Measurements from ENCODE around the gene IPMK. TPM values are rescaled to one million over a fixed set of nuclear protein-coding genes. Genes with fewer than 3 reads are reported as not detected.

IPMK gene
- total and polyA plus RNA-seq, 2 of the 8 experiments (the other 6 are each of a cell fraction or from before 2014, with no cell fraction given) = 1.3 to 7.8 TPM

GRCh38 chr10:58304099-58304633 is 36.5 kb upstream of the IPMK start:
- Histone ChIP-seq H3K56ac (replicated peaks; ENCODE audit: insufficient read length, low read depth, low read length) (no peak overlapping the region), H2BK120ac (replicated peaks; ENCODE audit: low read depth, low read length) (no peak overlapping the region), H3K9ac (replicated peaks in 1 of 4; ENCODE audit: extremely low read depth in 1 of 4, low read depth in 3 of 4, low read length in 3 of 4) (no peak overlapping the region), H2BK12ac (ENCODE audit: low read depth, low read length) (no peak overlapping the region), H3K36me3 (ENCODE audit: control insufficient read depth in 2 of 4, insufficient read depth in 4 of 4, low read length in 3 of 4) (no peaks in the 10 kb centered on the region), H2BK5ac (ENCODE audit: low read depth, low read length) (no peak overlapping the region), H3K18ac (ENCODE audit: extremely low read depth, low read length) (no peak overlapping the region), H3K4me3 (ENCODE audit: extremely low read depth in 1 of 4, insufficient read depth in 2 of 4, low read depth in 3 of 4, low read length in 4 of 4) (no peak overlapping the region), H4K91ac (replicated peaks; ENCODE audit: insufficient read length, low read length) (no peak overlapping the region), H3K27ac (ENCODE audit: low read depth, low read length) (no peak overlapping the region), H2BK20ac (ENCODE audit: low read length) (no peak overlapping the region), H4K20me1 (replicated peaks in 1 of 2; ENCODE audit: control insufficient read depth in 1 of 2, insufficient read depth in 2 of 2, low read length in 2 of 2) (no peaks in the 10 kb centered on the region), H3K79me1 (ENCODE audit: low read depth, low read length) (no peaks in the 10 kb centered on the region), H3K23me2 (ENCODE audit: low read depth, low read length) (no peaks in the 10 kb centered on the region), H3K4me2 (ENCODE audit: insufficient read depth in 1 of 2, low read depth in 2 of 2, low read length in 2 of 2) (no peak overlapping the region), H3K27me3 (replicated peaks in 1 of 4; ENCODE audit: control insufficient read depth in 3 of 4, extremely low read depth in 1 of 4, insufficient read depth in 3 of 4, low read length in 3 of 4) (no peaks in the 10 kb centered on the region), H2AK5ac (ENCODE audit: low read depth, low read length) (no peak overlapping the region), H2AFZ (ENCODE audit: low read length) (no peak overlapping the region; the same call in 1 of the 2 replicates), H3K79me2 (ENCODE audit: control insufficient read depth in 1 of 2, insufficient read depth in 2 of 2, low read length in 2 of 2) (no peaks in the 10 kb centered on the region), H3K9me3 (ENCODE audit: insufficient read depth in 2 of 2, low read depth in 1 of 2, low read length in 1 of 2) (no peaks in the 10 kb centered on the region), H2BK15ac (ENCODE audit: low read length) (no peak overlapping the region), H3K14ac (ENCODE audit: insufficient read length) (no peak overlapping the region), H4K5ac (ENCODE audit: insufficient read length, low read depth, low read length) (no peak overlapping the region), H4K8ac (ENCODE audit: extremely low read depth, insufficient read depth, low read length) (no peak overlapping the region), H3K4ac (replicated peaks; ENCODE audit: insufficient read length, low read depth, low read length) (peak overlapping the region; percentile 53), H3K4me1 (replicated peaks in 1 of 4; ENCODE audit: control insufficient read depth in 3 of 4, insufficient read depth in 4 of 4, low read length in 3 of 4) (no peaks in the 10 kb centered on the region), H3K23ac (ENCODE audit: insufficient read length) (no peak overlapping the region)
- ChIA-PET CTCF (ENCODE audit: partially characterized antibody) (interaction anchor here (0.6 to 3.5 kb wide), 8 partner anchors 12 to 227 kb away, joined by 3 to 14 read pairs (median 4); partner anchors contain the start of gene TFAM), POLR2A (ENCODE audit: partially characterized antibody) (no interaction called here)
- TF ChIP-seq CEBPB (IDR thresholded peaks at IDR 0.05; ENCODE audit: low read depth, low read length) = no peak
- WGBS, 2 experiments (ENCODE audit: extremely low coverage in 1 of 2, insufficient coverage in 1 of 2, insufficient read length in 1 of 2, insufficient replicate concordance in 2 of 2, low coverage in 1 of 2, low lambda C conversion rate in 2 of 2, missing lambda C conversion rate in 1 of 2) = 82% methylated on average over 3 of the region's 3 CpGs; no CpG with 5 or more reads in 1 of the 2 experiments
- FAIRE-seq (no peak), DNase-seq (ENCODE audit: low read depth in 1 of 2, low spot score in 2 of 2) (no peak)

All from H1 (cell line).